Measurements from ENCODE around the gene CCL22.

DNA sequence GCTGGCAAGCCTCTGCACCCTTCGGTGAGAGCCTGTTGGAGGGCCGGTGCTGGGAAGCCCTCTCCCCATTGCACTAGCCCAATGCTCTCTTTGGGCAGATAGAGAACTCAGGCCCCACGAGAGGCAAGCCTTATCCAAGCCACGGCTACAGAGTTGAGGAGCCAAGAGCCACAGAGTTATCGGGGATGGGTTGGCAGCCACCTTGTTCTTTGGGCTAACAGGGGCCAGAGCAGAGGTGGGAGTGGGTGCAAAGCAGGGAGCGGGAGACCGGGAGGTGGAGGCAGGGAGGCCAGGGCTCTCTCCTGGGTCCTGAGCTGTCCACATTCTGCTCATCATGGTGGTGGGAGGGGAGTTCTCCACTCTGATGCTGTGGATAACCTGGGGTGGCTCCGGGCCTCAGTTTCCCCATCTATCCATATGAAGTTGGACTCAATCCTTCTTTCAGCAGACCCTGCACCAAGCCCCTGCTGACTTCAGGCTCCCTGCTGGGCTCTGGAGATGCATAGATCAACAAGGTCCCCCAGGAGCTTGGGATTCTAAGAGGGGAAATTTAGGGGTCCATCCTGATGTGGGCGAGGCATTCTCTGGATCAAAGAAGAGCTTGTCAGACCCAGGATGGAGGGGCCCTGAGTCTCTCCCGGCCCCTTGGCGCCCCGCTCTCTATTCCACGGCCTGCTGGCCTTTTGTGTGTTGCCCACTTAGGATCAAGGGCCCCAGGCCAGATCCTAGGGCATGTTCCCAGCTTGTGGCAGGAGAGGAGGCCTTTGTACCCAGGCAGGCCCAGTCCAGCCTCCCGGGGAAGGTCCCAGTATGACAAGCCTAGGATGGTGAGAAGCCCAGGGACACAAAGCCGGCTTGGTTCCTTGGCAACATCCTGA lies 13.2 kb downstream of the CCL22 start:
- TF ChIP-seq CTCF (IDR thresholded peaks at IDR 0.05; ENCODE audit: low read length), result no peak
- no peak for TF ChIP-seq EZH2 (optimal IDR thresholded peaks at IDR 0.05; ENCODE audit: low read depth, low read length)

Measured in MM.1S (cell line).